T47D (cell line): ENCODE measurements around the gene GOLGA5.

Experiments used
- DNase-seq, 2 experiments: peaks; one replicate each; pipeline versions ENCODE4 v3.0.0 to v3.0.0-alpha.2; 2011 to 2012; ENCODE audit warnings: low read depth in 1 of 2, low spot score in 1 of 2
- JUND ChIP-seq: IDR thresholded peaks from 2 replicates; pipeline ENCODE4 v1.6.1; 2012; ENCODE audit warnings: low read depth
- in situ Hi-C: cut with HindIII; loops from 2 replicates; pipeline ENCODE4 v1.10.0; 2016; ENCODE audit warnings: low sequenced_read_pairs, low pct_unique_long_range_greater_than_20kb

The GOLGA5 gene

GRCh38 chr14:92883066-92883465, 89.0 kb downstream of the GOLGA5 start:
- no peak for DNase-seq
- in situ Hi-C loops, result no loop called here
- no peak for TF ChIP-seq JUND

DNA sequence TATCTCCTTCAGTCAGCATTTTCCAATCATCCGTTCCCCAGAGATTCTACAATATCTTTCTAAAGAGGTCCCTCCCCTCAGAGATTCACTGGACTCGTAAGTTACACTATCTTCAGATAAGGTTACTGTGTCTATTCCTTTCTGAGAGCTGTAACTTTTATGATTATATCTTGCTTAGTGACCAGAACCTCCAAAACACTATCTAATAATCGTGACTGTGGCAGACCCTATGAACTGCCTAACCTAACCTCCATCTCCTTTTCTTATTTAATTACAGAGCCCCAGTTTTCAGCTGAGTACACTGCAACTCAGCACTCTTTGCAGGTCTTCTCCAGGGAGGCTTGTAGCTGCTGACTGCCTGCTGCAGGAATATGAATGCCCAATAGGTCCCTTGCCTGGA, 90.3 kb downstream of the GOLGA5 start:
- no peak for TF ChIP-seq JUND
- in situ Hi-C loops, result no loop called here
- DNase-seq, result no peak

DNA sequence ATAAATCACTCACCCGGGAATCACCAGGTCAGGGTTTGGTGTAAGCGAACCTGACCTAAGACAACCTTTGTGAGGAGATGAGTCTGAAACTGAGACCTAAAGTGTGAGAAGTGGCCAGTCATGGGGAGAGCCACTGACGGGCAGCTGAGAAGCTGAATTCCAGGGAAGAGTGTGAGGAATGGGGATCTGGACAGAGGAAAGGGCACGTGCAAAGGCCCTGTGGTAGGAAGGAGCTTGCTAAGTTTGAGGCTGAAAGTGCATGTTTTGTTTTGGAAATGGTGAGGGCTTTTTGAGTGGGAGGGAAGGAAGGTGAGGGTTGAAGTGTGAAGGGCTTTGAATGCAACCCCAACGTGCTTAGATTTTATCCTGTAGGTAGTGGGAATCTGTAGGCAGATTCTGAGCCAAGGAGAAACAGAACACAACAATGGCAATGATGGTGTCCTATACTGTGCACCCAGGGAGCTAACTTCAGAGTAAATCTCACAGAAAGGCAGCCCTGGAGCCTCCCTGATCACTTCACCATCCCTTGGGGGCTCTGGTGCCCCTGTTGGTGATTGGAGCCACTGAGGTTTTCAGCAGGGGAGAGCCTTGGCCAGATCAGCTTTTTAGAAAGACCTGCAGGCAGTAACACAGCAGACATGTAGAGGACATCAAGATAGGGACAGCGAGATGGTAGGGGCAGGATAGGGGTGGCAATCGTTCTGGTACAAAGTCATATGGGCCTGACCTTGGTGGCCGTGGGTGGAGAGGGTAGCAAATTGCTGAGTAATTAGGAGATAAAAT, 91.4 kb downstream of the GOLGA5 start:
- TF ChIP-seq JUND, result no peak
- no peak for DNase-seq
- in situ Hi-C loops, result no loop called here

DNA sequence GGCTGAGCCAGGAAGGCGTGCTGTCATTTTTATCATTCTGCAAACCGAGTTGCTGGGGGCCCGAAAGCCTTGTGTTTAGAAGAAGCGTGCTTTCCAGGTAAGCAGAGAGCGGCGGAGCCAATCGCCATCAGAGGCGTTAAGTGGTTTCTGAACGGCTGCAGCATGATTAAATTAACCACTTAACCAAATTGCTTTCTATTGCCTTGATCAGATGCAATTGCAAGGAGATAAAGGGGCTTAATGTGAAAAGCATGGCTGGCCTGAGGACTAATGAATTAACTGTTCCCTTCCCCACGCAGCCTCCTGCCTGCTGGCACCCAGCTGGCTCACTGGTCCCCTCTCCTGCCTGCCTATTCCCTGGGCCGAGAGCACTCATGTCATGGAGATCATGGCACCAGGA, 92.2 kb downstream of the GOLGA5 start:
- TF ChIP-seq JUND, result no peak
- in situ Hi-C loops, result no loop called here
- no peak for DNase-seq

GRCh38 chr14:92887157-92887556, 93.1 kb downstream of the GOLGA5 start:
- TF ChIP-seq JUND, result no peak
- in situ Hi-C loops, result no loop called here
- no peak for DNase-seq

DNA sequence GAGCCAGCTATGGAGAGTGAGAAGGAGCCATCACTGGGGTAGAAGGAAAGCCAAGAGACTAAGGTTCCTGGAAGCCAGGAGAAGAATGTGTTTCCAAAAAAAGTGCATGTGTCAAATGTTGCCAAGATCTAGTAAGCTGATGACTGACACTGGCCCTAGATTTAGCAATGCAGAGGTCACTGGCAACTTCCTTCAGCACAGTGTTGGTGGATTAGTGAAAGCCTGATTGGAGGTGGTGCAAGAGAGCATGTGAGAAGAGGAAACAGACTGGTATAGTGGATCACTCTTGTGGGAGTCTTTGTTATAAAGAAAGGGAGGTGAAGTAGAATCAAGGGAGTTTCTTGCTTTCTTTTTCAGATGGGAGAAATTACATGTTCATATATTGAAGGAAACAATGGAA, 94.8 kb downstream of the GOLGA5 start:
- in situ Hi-C loops, result no loop called here
- DNase-seq, result no peak
- no peak for TF ChIP-seq JUND
